DOHH2 (cell line): ENCODE measurements around the gene SNCAIP.

ENCODE experiments used
- EZH2phosphoT487 ChIP-seq: fragments of 200-600 bp; sonication (generic); IDR thresholded peaks from 2 replicates; pipeline ENCODE4 v1.6.1; 2017; ENCODE audit warnings: borderline replicate concordance, mild to moderate bottlenecking, antibody characterized with exemption, low read length, moderate library complexity, mixed read lengths
- TF ChIP-seq, protein P1 (sequence below): fragments of 200-600 bp; sonication (generic); IDR thresholded peaks from one replicate; pipeline ENCODE4 v1.5.1; 2014; ENCODE audit warnings: antibody characterized with exemption, mild to moderate bottlenecking, low read depth, low read length; ENCODE audit not compliant: poor library complexity, severe bottlenecking

DNA sequence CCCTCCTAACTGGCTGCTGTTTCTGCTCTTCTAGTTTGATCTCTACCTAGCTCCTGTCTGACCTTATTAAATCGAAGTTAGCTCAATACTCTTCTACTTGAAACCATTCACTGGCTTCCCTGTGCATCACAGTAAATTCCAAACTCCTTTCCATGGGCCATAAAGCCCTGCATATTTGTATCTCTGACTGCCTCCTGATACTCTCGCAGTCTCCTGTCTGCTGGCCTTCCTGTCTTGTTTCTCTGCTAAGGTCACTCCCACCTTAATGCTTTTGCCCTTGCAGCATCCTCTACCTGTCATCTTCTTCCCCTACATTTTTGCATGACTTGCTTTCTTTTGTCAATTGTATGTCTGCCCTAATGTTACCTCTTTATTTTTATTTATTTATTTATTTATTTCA is 44.8 kb downstream of the SNCAIP start:
- TF ChIP-seq, protein P1, sequence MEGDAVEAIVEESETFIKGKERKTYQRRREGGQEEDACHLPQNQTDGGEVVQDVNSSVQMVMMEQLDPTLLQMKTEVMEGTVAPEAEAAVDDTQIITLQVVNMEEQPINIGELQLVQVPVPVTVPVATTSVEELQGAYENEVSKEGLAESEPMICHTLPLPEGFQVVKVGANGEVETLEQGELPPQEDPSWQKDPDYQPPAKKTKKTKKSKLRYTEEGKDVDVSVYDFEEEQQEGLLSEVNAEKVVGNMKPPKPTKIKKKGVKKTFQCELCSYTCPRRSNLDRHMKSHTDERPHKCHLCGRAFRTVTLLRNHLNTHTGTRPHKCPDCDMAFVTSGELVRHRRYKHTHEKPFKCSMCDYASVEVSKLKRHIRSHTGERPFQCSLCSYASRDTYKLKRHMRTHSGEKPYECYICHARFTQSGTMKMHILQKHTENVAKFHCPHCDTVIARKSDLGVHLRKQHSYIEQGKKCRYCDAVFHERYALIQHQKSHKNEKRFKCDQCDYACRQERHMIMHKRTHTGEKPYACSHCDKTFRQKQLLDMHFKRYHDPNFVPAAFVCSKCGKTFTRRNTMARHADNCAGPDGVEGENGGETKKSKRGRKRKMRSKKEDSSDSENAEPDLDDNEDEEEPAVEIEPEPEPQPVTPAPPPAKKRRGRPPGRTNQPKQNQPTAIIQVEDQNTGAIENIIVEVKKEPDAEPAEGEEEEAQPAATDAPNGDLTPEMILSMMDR: no peak
- TF ChIP-seq EZH2phosphoT487: no peak
